ENCODE data around the gene C21orf91.

The C21orf91 gene

GRCh38 chr21:17819114-17819876 lies at the start of gene C21orf91:
Gene C21orf91, minus strand, starts transcription at chr21:17819356. Its CDS starts 1,038 bp downstream, at chr21:17818318.
- DNase-seq, result peak; percentile 79

GRCh38 chr21:17866590-17866989 lies 47.4 kb upstream of the C21orf91 start:
- no peak for DNase-seq

- DNase-seq, result no peak
These were observed 40.5 kb upstream of the C21orf91 start for GRCh38 chr21:17859661-17860060.

GRCh38 chr21:17858747-17859146 lies 39.6 kb upstream of the C21orf91 start:
- DNase-seq, result no peak

GRCh38 chr21:17854745-17855144 lies 35.6 kb upstream of the C21orf91 start:
- DNase-seq, result no peak

GRCh38 chr21:17853393-17854275 lies 34.5 kb upstream of the C21orf91 start:
- no peak for DNase-seq

DNA sequence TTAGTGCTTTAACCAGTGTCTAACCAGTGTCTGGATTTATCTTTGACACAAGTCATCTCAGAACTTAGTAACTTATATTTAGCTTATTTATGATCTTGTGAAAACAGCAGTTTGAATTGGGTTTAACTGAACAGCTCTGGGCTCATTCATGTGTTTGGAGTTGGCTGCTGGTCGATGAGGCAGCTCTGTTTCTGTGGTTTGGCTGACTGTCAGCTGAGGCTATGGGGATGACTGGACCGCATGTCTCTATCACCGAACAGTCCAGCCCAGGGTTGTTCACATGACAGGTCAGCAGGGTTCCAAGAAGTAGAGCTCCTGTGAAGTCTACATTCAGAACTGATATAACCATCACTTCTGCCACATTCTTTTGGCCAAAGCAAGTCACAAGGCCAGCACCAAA lies 29.1 kb upstream of the C21orf91 start:
- DNase-seq, result no peak

DNA sequence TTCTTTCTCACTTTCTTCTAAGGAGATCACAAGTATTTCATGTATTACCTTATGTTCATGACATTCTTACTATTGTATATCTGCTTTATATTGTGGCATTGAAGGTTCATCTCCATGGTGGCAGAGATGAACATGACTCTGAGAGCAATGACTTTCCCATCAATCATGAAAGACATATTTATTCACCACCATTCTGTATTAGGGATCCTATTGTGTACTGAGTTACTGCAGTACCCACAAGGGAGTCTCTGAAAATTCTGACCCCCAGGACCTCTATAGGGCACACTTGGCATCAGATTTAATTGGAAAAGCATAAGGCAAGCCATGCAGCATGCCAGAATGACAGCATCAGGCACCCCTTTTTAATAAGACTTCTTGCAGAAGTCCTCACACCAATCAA lies 21.9 kb upstream of the C21orf91 start:
- DNase-seq, result no peak

- no peak for DNase-seq
These were observed 15.6 kb upstream of the C21orf91 start for GRCh38 chr21:17834639-17835354.

DNA sequence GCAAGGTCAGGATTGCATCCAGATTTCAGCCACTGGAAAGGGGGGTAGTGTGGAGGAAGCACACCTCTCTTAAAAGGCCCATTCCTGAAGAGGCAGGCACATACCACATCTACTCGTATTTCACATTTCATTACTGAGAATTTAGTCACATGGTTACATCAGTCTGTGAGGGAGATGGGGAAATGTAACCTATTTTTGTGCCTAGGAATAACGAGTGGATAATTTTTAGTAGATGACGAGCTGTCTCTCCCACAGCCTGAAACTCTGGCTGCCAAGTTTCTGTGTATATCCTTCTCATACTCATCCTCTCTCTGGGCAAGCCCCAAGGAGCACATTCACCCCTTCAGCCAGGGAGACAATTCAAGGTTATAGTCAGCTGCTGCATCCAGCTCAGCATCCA lies 10.3 kb upstream of the C21orf91 start:
- no peak for DNase-seq

- no peak for DNase-seq
These were observed 9.1 kb upstream of the C21orf91 start for GRCh38 chr21:17828223-17828622.

- no peak for DNase-seq
These were observed 4.7 kb upstream of the C21orf91 start for GRCh38 chr21:17823846-17824245.

- no peak for DNase-seq
These were observed 2.0 kb upstream of the C21orf91 start for GRCh38 chr21:17821121-17821520.

DNA sequence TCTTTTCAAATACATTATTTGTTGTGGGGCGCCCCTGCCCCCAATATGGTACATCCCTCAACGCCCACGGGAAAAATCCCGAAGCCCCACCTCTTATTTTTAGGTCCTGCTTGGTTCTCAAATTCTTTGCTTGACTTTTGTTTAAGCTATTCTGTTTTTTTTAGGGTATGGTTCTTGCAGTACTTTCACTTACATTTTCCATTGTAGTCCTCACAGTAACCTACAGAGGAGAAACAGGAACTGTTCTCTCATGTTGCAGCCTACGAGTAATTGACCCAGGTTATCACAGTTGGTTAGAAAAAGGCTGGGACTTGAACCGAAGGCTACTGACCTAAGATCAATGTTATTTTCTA lies 697 bp upstream of the C21orf91 start:
- no peak for DNase-seq

GRCh38 chr21:17818186-17819113 lies 706 bp downstream of the C21orf91 start:
- peak; percentile 55 for DNase-seq

DNA sequence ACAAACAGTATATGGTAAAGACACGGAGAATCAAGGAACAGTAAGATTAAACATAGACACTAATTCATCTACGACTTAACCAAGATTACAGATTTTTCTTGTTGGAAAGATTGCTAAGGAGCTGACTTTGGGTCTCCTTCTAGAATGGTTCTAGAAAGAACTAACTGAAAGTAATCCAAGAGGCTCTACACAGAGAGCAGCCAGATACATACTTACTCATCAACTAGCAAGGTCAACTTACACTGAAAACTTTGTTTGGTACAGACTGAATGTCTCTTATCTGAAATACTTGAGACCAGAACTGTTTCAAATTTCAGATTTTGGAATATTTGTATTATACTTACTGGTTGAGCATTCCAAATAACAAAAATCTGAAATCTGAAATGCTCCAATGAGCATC lies 5.8 kb downstream of the C21orf91 start:
- DNase-seq, result no peak

- no peak for DNase-seq
These were observed 13.2 kb downstream of the C21orf91 start for GRCh38 chr21:17805966-17806365.

GRCh38 chr21:17803536-17803935 lies 15.6 kb downstream of the C21orf91 start:
- DNase-seq, result no peak

GRCh38 chr21:17802572-17802971 lies 16.6 kb downstream of the C21orf91 start:
- DNase-seq, result no peak

- no peak for DNase-seq
These were observed 19.6 kb downstream of the C21orf91 start for GRCh38 chr21:17799414-17800164.

- DNase-seq, result no peak
These were observed 20.4 kb downstream of the C21orf91 start for GRCh38 chr21:17798796-17799195.

DNA sequence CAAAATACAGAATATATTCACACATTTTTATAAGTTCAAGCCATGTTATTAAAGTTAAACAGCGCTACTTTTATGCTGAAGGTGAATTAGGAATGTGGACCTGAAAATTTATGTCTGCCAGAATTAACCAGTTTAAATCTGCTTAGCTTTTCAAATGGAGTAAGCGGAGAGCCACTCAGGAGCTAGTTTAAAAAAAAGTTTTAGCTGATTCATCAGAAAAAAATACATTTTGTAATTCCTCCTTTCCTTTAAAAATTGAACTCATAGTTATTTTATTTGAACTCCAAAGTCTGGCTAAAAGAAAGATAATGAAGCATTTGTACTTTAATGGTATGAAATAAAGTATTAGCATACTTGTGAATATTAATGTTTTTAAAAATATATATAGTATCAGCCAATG lies 21.2 kb downstream of the C21orf91 start:
- no peak for DNase-seq

Measured in NCI-H526 treated with DMSO at 0.1 percent for 48 hours (cell line).